ENCODE measurements around the gene RBM3.

- no peak for TF ChIP-seq USF2 (IDR thresholded peaks at IDR 0.05; ENCODE audit: borderline replicate concordance, low read depth, low read length)
- TF ChIP-seq YY1 (IDR thresholded peaks at IDR 0.05; ENCODE audit: low read depth): no peak
- TF ChIP-seq CTCF (IDR thresholded peaks at IDR 0.05): no peak
- no peak for TF ChIP-seq JUND (IDR thresholded peaks at IDR 0.05)
- TF ChIP-seq EP300 (IDR thresholded peaks at IDR 0.05; ENCODE audit: borderline replicate concordance in 1 of 2, low read depth in 1 of 2, low read length in 1 of 2): no peak
- TF ChIP-seq RAD21 (IDR thresholded peaks at IDR 0.05; ENCODE audit: low read length): no peak
- TF ChIP-seq POLR2AphosphoS5 (IDR thresholded peaks at IDR 0.05; ENCODE audit: low read depth, low read length): no peak
- TF ChIP-seq GABPA (IDR thresholded peaks at IDR 0.05; ENCODE audit: low read depth): no peak
- no peak for TF ChIP-seq TAF1 (IDR thresholded peaks at IDR 0.05; ENCODE audit: borderline replicate concordance, low read depth, low read length)
- TF ChIP-seq GATA2 (CRISPR knock-in tag; IDR thresholded peaks at IDR 0.05): no peak
- TF ChIP-seq TEAD4 (IDR thresholded peaks at IDR 0.05; ENCODE audit: borderline replicate concordance, insufficient read depth): no peak
- TF ChIP-seq EZH2phosphoT487 (IDR thresholded peaks at IDR 0.05; ENCODE audit: borderline replicate concordance, low read depth): no peak
Observed at GRCh38 chrX:48540480-48540879, 33.8 kb upstream of the RBM3 start.

All from SK-N-SH (cell line).